ENCODE data around the gene MMP12. TPM values are rescaled to one million over a fixed set of nuclear protein-coding genes. Genes with fewer than 3 reads are reported as not detected.

The MMP12 gene
- total and polyA plus RNA-seq, 2 donors from 2014 or later = not detected

DNA sequence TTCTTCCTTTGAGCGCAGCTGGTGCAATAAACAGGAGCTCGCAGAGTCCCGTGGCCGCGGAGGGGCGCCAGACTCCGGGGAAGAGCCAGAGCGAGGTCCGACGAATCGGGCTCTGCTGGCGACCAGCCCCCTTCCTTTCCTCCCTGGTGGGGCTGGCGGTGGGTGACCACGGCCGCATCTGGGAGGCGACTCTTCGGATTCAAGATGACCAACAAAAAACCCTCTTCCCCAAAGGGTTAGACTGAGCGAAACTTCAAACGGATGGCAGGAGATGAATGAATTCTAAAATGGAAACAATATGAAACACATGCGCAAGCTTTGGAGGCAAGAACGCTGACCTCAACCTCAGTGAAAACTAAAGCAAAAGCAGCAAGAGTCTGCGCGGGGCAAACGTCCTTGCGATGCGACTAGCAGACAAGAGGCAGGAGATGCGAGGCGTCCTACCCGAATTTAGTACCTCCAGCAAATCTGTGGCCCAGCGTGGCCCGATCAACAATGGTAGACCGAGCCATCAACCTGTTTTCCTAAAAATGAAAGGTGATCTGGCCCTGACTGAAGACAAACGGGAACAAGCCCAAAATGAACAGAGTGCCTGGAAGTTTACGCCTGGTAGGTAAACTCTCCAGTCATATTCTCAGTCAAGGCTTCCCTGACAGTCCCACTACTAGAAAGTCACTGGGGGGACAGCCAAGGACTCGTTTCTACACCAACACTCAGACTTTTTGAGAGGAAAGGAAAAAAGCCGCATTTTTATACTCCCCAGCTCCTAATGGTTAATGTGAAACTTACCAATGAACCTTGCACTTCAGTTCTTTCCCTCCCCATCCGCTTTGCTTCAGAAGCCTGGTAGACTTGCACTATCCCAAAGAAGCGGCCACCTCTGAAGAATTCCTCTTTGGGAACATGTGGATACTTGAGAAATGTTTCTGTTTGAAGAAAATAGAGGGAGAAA is 43.0 kb downstream of the MMP12 start:
- Histone ChIP-seq H3K9me3 (ENCODE audit: control insufficient read depth in 2 of 3, insufficient read depth in 1 of 3, low read length in 3 of 3) (no peaks in the 10 kb centered on the region), H3K27me3 (ENCODE audit: control insufficient read depth, insufficient read depth, low read length) (no peaks in the 10 kb centered on the region), H3K27ac (ENCODE audit: low read depth in 2 of 2, low read length in 2 of 2) (peak overlapping the region; percentile 26 to 51), H3K9ac (ENCODE audit: low read length in 3 of 3) (peak overlapping the region in 1 of 3 donors; percentile 47), H3K4me1 (ENCODE audit: control insufficient read depth in 2 of 3, insufficient read depth in 2 of 3, low read depth in 1 of 3, low read length in 3 of 3) (no peaks in the 10 kb centered on the region), H3K36me3 (ENCODE audit: control insufficient read depth in 2 of 3, insufficient read depth in 3 of 3, low read length in 3 of 3) (no peaks in the 10 kb centered on the region), H3K4me3 (ENCODE audit: low read length in 3 of 3) (peak overlapping the region; percentile 28 to 72 (median 65))
- DNase-seq (peak in 4 of 5 donors; percentile 61 to 71 (median 65)), FAIRE-seq (no peak)
- TF ChIP-seq, protein P1, sequence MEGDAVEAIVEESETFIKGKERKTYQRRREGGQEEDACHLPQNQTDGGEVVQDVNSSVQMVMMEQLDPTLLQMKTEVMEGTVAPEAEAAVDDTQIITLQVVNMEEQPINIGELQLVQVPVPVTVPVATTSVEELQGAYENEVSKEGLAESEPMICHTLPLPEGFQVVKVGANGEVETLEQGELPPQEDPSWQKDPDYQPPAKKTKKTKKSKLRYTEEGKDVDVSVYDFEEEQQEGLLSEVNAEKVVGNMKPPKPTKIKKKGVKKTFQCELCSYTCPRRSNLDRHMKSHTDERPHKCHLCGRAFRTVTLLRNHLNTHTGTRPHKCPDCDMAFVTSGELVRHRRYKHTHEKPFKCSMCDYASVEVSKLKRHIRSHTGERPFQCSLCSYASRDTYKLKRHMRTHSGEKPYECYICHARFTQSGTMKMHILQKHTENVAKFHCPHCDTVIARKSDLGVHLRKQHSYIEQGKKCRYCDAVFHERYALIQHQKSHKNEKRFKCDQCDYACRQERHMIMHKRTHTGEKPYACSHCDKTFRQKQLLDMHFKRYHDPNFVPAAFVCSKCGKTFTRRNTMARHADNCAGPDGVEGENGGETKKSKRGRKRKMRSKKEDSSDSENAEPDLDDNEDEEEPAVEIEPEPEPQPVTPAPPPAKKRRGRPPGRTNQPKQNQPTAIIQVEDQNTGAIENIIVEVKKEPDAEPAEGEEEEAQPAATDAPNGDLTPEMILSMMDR (IDR thresholded peaks at IDR 0.05; ENCODE audit: borderline replicate concordance, extremely low read depth, insufficient read depth) = peak; percentile 65
- intact Hi-C loops (cut with DNase I) = no loop called here

DNA sequence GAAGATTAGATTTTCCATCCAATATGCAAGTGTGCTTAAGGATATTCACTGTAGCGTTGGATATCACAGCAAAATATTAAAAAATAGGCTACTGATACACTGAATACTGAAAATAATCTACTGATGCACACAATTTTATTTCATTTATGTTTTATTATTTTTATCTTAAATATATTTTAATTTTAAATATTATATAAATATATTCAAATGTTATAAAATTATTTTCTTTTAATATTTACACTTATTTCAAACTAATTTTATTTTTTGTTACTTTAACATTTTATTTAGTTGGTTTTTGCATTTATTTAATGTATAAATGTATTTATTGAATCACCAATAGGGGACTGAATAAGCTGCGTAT is 43.7 kb downstream of the MMP12 start:
- Histone ChIP-seq H3K9ac (ENCODE audit: low read length in 3 of 3) (no peak overlapping the region), H3K27me3 (ENCODE audit: control insufficient read depth, insufficient read depth, low read length) (no peaks in the 10 kb centered on the region), H3K36me3 (ENCODE audit: control insufficient read depth in 2 of 3, insufficient read depth in 3 of 3, low read length in 3 of 3) (no peaks in the 10 kb centered on the region), H3K4me1 (ENCODE audit: control insufficient read depth in 2 of 3, insufficient read depth in 2 of 3, low read depth in 1 of 3, low read length in 3 of 3) (no peaks in the 10 kb centered on the region), H3K4me3 (ENCODE audit: low read length in 3 of 3) (no peak overlapping the region), H3K9me3 (ENCODE audit: control insufficient read depth in 2 of 3, insufficient read depth in 1 of 3, low read length in 3 of 3) (no peaks in the 10 kb centered on the region), H3K27ac (ENCODE audit: low read depth in 2 of 2, low read length in 2 of 2) (no peak overlapping the region)
- DNase-seq = no peak
- intact Hi-C loops (cut with DNase I) = no loop called here
- TF ChIP-seq, protein P1 (IDR thresholded peaks at IDR 0.05; ENCODE audit: borderline replicate concordance, extremely low read depth, insufficient read depth) = no peak
- peak; percentile 98 for FAIRE-seq

DNA sequence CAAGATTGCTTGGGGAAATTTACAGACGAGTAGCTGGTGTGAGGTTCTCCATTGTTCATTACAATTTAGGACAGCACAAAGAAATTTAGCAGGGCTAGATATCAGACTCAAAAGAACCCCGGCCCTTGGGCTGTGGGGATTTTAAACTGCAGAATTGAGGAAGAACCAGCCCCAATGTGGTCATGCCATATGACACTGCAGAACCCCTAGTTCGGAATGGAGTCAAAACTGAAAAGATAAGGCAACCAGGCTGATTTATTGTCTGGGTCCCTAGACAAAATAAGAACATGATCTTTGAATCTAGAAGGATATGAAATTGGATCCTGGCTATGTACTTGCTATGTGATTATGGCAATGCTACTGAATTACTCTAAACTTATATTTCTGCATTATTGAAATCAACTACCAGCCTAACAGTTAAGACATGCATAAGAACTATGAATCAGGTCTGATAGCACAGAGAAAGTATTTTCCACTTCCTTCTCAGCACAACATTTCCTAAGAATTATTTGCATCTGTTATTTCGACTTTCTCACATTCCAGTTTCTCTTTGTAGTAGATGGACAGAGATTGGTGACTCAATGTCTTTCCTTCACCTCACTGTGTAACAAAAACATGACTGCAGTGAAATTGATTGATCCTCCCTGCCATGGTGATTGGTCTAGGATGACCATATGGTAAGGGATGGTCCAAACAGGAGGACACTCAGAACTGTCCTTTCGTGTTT is 44.6 kb downstream of the MMP12 start:
- no peaks in the 10 kb centered on the region for H3K9me3 ChIP-seq (ENCODE audit: control insufficient read depth in 2 of 3, insufficient read depth in 1 of 3, low read length in 3 of 3)
- no peak overlapping the region for H3K9ac ChIP-seq (ENCODE audit: low read length in 3 of 3)
- intact Hi-C loops (cut with DNase I) = no loop called here
- H3K27ac ChIP-seq (ENCODE audit: low read depth in 2 of 2, low read length in 2 of 2) = no peak overlapping the region
- H3K36me3 ChIP-seq (ENCODE audit: control insufficient read depth in 2 of 3, insufficient read depth in 3 of 3, low read length in 3 of 3) = no peaks in the 10 kb centered on the region
- TF ChIP-seq, protein P1 (IDR thresholded peaks at IDR 0.05; ENCODE audit: borderline replicate concordance, extremely low read depth, insufficient read depth) = no peak
- FAIRE-seq = no peak
- H3K27me3 ChIP-seq (ENCODE audit: control insufficient read depth, insufficient read depth, low read length) = no peaks in the 10 kb centered on the region
- H3K4me1 ChIP-seq (ENCODE audit: control insufficient read depth in 2 of 3, insufficient read depth in 2 of 3, low read depth in 1 of 3, low read length in 3 of 3) = no peaks in the 10 kb centered on the region
- H3K4me3 ChIP-seq (ENCODE audit: low read length in 3 of 3) = no peak overlapping the region
- no peak for DNase-seq
